ENCODE measurements around the gene MIF. TPM values are rescaled to one million over a fixed set of nuclear protein-coding genes. Genes with fewer than 3 reads are reported as not detected.
A peak's percentile ranks its signal among the peaks of the same experiment; 100 is the strongest.
"Not testable (repeated sequence)": the region's sequence is repeated elsewhere in the genome, so short reads cannot be mapped to it uniquely, and the experiment has no call there.

The MIF gene
- total RNA-seq, 1 donor = 66.7 TPM

GRCh38 chr22:23893121-23893944 lies 850 bp upstream of the MIF start:
- no peaks in the 10 kb centered on the region for H3K9me3 ChIP-seq (ENCODE audit: low read depth, low read length)
- H3K4me1 ChIP-seq (ENCODE audit: insufficient read depth, low read length) = peaks cover 24% of the 10 kb centered on the region
- H3K27me3 ChIP-seq (ENCODE audit: insufficient read depth, low read length) = no peaks in the 10 kb centered on the region
- peak overlapping the region; percentile 63 for H3K4me3 ChIP-seq (ENCODE audit: low read length)

DNA sequence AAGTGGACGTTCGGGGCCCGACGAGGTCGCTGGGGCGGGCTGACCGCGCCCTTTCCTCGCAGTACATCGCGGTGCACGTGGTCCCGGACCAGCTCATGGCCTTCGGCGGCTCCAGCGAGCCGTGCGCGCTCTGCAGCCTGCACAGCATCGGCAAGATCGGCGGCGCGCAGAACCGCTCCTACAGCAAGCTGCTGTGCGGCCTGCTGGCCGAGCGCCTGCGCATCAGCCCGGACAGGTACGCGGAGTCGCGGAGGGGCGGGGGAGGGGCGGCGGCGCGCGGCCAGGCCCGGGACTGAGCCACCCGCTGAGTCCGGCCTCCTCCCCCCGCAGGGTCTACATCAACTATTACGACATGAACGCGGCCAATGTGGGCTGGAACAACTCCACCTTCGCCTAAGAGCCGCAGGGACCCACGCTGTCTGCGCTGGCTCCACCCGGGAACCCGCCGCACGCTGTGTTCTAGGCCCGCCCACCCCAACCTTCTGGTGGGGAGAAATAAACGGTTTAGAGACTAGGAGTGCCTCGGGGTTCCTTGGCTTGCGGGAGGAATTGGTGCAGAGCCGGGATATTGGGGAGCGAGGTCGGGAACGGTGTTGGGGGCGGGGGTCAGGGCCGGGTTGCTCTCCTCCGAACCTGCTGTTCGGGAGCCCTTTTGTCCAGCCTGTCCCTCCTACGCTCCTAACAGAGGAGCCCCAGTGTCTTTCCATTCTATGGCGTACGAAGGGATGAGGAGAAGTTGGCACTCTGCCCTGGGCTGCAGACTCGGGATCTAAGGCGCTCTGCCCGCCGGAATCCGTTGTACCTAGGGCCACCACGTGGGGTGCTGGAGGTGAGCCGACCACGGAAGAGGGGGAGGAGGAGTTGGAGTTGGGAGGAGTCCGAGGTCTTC lies 771 bp downstream of the MIF start:
- Histone ChIP-seq H3K4me3 (ENCODE audit: low read length) (peak overlapping the region; percentile 63), H3K27me3 (ENCODE audit: insufficient read depth, low read length) (no peaks in the 10 kb centered on the region), H3K4me1 (ENCODE audit: insufficient read depth, low read length) (peaks cover 24% of the 10 kb centered on the region), H3K9me3 (ENCODE audit: low read depth, low read length) (no peaks in the 10 kb centered on the region)

- peak overlapping the region; percentile 63 for H3K4me3 ChIP-seq (ENCODE audit: low read length)
- H3K27me3 ChIP-seq (ENCODE audit: insufficient read depth, low read length) = no peaks in the 10 kb centered on the region
- H3K9me3 ChIP-seq (ENCODE audit: low read depth, low read length) = no peaks in the 10 kb centered on the region
- peaks cover 24% of the 10 kb centered on the region for H3K4me1 ChIP-seq (ENCODE audit: insufficient read depth, low read length)
Measured at GRCh38 chr22:23895599-23896144, 1.5 kb downstream of the MIF start.

DNA sequence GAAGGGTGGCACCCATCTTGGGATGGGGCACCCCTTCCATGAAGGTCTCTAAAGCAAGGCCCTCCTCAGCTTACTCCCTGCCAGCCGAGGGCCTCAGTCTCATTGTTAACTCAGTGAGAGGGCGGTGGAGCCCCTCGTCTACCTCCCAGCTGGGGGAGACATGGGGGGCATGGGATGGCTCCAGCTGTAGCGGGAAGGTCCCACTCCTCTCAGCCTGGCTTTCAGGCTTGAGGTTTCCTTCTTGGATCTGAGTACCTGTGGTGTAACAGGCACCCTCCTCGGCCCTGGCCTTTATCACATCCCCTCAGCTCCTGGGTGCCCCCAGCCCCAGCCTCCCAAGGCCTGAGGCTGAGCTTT lies 2.0 kb downstream of the MIF start:
- Histone ChIP-seq H3K9me3 (ENCODE audit: low read depth, low read length) (no peaks in the 10 kb centered on the region), H3K4me3 (ENCODE audit: low read length) (no peak overlapping the region), H3K27me3 (ENCODE audit: insufficient read depth, low read length) (no peaks in the 10 kb centered on the region)

DNA sequence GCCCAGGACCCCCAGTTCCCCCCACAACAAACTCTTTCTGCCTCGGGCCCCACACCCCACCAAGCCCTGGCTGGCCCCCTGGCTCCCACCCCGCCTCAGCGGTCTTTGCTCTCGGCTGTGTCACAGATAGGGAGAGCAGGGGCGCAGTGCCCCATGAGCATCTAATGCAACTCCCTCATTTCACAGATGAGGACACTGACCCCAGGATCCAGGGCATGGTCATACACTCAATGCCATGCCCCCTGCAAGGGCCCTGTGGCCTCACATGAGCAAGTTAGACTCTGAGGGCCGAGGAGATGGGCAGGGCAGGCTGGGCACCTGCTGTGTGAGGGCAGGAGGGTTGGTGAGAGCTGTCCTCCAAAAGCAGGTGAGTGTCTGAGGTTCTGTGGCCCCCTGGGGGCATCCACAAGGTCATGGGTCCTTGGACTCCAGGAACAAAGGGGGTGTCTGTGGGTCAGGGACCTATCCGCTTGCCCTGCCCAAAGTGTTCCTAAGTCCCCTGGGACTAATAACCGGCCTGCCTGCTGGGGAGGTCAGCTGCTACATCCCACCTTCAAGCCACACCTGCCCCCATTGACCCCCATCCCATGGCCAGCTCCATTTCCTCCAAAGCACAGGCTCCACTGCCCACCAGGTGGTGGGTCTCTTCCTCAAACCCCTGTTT lies 2.5 kb downstream of the MIF start:
- H3K9me3 ChIP-seq (ENCODE audit: low read depth, low read length) = no peaks in the 10 kb centered on the region
- H3K4me1 ChIP-seq (ENCODE audit: insufficient read depth, low read length) = peaks cover 24% of the 10 kb centered on the region
- H3K27me3 ChIP-seq (ENCODE audit: insufficient read depth, low read length) = no peaks in the 10 kb centered on the region
- H3K4me3 ChIP-seq (ENCODE audit: low read length) = no peak overlapping the region

More for the DNA sequence above, 2.0 kb downstream of the MIF start:
- H3K4me1 ChIP-seq (ENCODE audit: insufficient read depth, low read length) = peaks cover 24% of the 10 kb centered on the region

DNA sequence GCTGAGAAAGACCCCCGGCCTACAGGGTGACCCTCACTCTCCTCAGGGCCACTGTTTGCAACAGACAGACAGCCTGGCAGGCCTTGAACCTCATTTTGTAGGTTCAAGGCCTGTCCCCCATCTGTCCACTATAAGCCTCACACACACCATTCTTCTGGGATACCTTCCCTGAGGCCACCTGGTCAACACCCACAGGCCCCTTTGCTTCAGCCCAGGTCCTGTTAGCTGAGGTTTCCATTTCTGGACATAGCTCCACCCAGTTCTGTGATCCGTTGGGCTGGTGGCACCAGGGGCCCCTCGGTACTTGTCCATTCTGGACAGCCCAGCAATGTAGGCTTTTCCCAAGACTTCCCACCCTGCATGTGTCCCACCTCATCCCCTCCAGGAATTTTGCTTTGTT lies 3.1 kb downstream of the MIF start:
- Histone ChIP-seq H3K4me3 (ENCODE audit: low read length) (no peak overlapping the region), H3K27me3 (ENCODE audit: insufficient read depth, low read length) (no peaks in the 10 kb centered on the region), H3K9me3 (ENCODE audit: low read depth, low read length) (no peaks in the 10 kb centered on the region), H3K4me1 (ENCODE audit: insufficient read depth, low read length) (peaks cover 24% of the 10 kb centered on the region)

DNA sequence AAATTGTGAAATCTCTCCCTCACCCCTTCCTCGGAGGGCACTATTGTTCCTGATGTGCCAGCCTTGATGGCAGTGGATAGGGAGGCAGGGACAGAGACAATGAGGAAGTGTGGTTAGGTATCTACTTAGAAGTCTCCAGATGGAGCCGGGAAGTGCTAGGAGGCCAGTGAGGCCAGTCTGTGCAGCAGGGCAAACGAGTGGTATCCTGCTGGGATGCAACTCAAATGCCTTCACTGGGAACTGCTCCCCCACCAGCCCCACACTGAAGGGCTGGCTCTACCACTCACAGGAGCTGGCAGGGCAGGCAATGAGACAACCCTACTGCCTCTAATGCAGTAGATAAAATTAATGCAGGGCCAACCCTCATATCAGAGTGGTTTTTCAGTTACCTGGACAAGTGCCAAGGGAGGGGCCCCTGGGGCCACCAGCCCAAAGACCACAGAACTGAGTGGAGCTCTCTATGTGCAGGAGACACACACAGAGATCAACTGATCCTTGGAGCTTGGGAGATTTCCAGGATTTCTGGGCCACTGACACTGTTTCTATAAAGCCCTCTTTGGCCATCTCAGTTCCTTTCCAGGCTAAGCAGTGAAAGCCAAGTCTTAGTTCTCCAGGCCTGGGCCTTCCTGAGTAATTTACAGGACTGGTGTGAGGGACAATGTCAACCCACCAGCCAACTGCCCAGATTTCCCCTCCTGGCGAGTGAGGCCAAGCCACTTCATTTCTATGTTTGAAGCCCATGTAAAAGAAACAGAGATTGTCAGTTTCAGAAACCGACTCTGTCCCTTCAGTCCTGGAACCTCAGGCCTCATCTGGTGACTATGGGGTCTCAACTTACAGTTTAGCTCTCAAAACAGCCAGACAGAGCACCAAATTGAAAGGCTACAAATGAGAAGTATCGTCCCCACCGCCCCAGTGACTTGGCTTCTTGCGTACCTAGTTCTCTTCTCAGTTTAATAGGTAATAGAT lies 4.1 kb downstream of the MIF start:
- H3K9me3 ChIP-seq (ENCODE audit: low read depth, low read length) = no peaks in the 10 kb centered on the region
- H3K4me3 ChIP-seq (ENCODE audit: low read length) = no peak overlapping the region
- peaks cover 22% of the 10 kb centered on the region for H3K4me1 ChIP-seq (ENCODE audit: insufficient read depth, low read length)
- H3K27me3 ChIP-seq (ENCODE audit: insufficient read depth, low read length) = no peaks in the 10 kb centered on the region

- peaks cover 16% of the 10 kb centered on the region for H3K4me1 ChIP-seq (ENCODE audit: insufficient read depth, low read length)
- no peak overlapping the region for H3K4me3 ChIP-seq (ENCODE audit: low read length)
- no peaks in the 10 kb centered on the region for H3K27me3 ChIP-seq (ENCODE audit: insufficient read depth, low read length)
- no peaks in the 10 kb centered on the region for H3K9me3 ChIP-seq (ENCODE audit: low read depth, low read length)
Measured at GRCh38 chr22:23899042-23899745, 5.0 kb downstream of the MIF start.

- not testable (repeated sequence) for H3K4me1 ChIP-seq (ENCODE audit: insufficient read depth, low read length)
Measured at GRCh38 chr22:23900227-23900626, 6.0 kb downstream of the MIF start.

GRCh38 chr22:23901600-23901999 lies 7.4 kb downstream of the MIF start:
- Histone ChIP-seq H3K27me3 (ENCODE audit: insufficient read depth, low read length) (no peaks in the 10 kb centered on the region), H3K4me1 (ENCODE audit: insufficient read depth, low read length) (no peaks in the 10 kb centered on the region), H3K9me3 (ENCODE audit: low read depth, low read length) (no peaks in the 10 kb centered on the region), H3K4me3 (ENCODE audit: low read length) (no peak overlapping the region)

More at GRCh38 chr22:23900227-23900626, 6.0 kb downstream of the MIF start:
- not testable (repeated sequence) for H3K4me3 ChIP-seq (ENCODE audit: low read length); H3K9me3 ChIP-seq (ENCODE audit: low read depth, low read length); H3K27me3 ChIP-seq (ENCODE audit: insufficient read depth, low read length)

DNA sequence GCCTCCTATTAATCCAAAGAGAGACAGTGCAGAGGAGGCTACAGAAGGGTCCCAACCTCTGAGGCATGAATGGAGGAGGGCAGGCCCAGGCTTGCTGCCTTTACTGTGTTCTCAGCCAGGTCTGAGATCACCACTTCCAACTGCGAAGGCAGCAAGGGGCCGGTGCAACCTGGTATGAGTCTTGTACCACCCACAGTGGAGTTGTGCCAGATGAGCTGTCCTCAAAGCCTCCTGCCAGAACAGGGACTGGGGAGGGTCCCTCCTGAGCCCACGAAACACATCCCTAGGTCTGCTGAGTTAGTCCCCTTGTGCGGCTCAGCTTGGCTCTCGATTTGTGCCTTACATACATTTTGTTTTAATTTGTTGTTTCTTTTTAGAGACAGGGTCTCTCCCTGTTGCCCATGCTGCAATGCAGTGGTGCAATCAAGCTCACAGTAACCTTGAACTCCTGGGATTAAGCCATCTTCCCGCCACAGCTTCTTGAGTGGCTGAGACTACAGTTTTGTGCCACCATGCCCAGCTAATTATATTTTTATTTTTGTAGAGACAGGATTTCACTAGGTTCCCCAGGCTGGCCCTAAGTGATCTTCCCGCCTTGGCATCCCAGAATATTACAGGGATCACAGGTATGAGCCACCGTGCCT lies 9.3 kb downstream of the MIF start:
- Histone ChIP-seq H3K4me3 (ENCODE audit: low read length) (no peak overlapping the region), H3K4me1 (ENCODE audit: insufficient read depth, low read length) (no peaks in the 10 kb centered on the region), H3K27me3 (ENCODE audit: insufficient read depth, low read length) (no peaks in the 10 kb centered on the region), H3K9me3 (ENCODE audit: low read depth, low read length) (no peaks in the 10 kb centered on the region)

- no peak overlapping the region for H3K4me3 ChIP-seq (ENCODE audit: low read length)
- H3K4me1 ChIP-seq (ENCODE audit: insufficient read depth, low read length) = no peaks in the 10 kb centered on the region
- H3K9me3 ChIP-seq (ENCODE audit: low read depth, low read length) = no peaks in the 10 kb centered on the region
- H3K27me3 ChIP-seq (ENCODE audit: insufficient read depth, low read length) = no peaks in the 10 kb centered on the region
Measured at GRCh38 chr22:23904573-23905254, 10.5 kb downstream of the MIF start.

DNA sequence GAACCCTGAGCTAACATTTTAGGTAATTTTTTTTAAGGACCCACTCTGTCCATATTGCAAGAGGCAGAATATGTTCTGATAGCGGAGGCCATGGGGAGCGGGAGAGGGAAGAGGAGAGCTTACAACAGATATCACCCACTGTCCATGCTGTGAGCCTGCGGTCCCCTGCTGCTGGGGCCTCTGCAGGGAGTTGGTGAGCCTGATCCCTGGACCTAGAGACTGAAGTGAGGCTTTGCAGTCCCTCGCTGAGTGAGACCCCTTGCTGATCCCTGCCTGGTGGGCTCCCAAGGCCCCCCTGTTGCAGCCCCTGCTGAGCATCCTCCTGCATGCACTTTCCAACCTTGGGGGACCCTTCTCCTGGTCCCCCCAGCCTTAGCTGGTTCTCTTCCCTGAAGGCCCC lies 12.5 kb downstream of the MIF start:
- Histone ChIP-seq H3K9me3 (ENCODE audit: low read depth, low read length) (no peaks in the 10 kb centered on the region), H3K27me3 (ENCODE audit: insufficient read depth, low read length) (no peaks in the 10 kb centered on the region), H3K4me3 (ENCODE audit: low read length) (no peak overlapping the region), H3K4me1 (ENCODE audit: insufficient read depth, low read length) (no peaks in the 10 kb centered on the region)
